Prostate gland (tissue), 2 donors: Measurements from ENCODE around the gene ALOX12.

Source experiments
- CTCF ChIP-seq, 4 experiments: fragments of 200-600 bp in 2 of 4; fragments of 450-650 bp in 2 of 4; sonication (generic) in 2 of 4; IDR thresholded peaks; 1 replicate in 3 of 4; 2 replicates in 1 of 4; pipeline ENCODE4 v1.5.1; 2016 to 2019; ENCODE audit warnings: antibody characterized with exemption in 4 of 4, mild to moderate bottlenecking in 2 of 4, moderate library complexity in 2 of 4
- POLR2A ChIP-seq: fragments of 450-650 bp; IDR thresholded peaks from one replicate; pipeline ENCODE4 v1.6.1; 2016; ENCODE audit warnings: antibody characterized with exemption, mild to moderate bottlenecking
- POLR2AphosphoS5 ChIP-seq: sonication (generic); formaldehyde crosslinking; IDR thresholded peaks from one replicate; pipeline ENCODE4 v1.6.1; 2017; ENCODE audit warnings: antibody characterized with exemption

- no peak for TF ChIP-seq CTCF (IDR thresholded peaks at IDR 0.05)
- TF ChIP-seq POLR2AphosphoS5: no peak
- TF ChIP-seq POLR2A: no peak
Measured at GRCh38 chr17:7025245-7025644, 29.4 kb downstream of the ALOX12 start.
